Measurements from ENCODE around the gene BTC.
"Not testable (repeated sequence)": the region's sequence is repeated elsewhere in the genome, so short reads cannot be mapped to it uniquely, and the experiment has no call there.

Gene BTC

DNA sequence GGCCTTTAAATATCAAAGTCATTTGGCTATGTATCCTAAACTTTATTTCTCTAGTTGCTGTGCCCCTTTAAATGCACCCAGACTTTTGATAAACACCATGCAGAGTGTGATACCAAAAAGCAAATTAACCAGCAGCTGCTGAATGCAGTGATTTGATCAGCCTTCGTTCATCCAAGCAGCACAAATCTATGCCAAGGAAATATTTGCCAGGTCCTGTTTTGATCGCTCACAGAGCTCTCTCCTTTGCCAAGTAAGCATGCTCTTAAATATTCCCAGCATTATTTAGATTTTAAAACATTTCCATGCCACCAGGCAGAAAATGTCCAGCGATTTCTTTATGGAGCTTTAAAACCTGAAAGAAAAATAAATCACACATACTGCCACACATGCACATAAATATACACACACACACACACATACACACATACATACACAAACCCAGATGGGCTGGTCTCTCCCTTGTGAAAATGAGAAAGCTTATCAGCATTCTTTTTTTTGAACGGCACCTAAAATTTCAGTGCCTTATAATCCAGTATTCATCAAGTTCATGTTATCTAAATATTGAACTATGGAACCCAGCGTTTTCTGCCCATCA is 35.7 kb downstream of the BTC start:
- no peak for DNase-seq

DNA sequence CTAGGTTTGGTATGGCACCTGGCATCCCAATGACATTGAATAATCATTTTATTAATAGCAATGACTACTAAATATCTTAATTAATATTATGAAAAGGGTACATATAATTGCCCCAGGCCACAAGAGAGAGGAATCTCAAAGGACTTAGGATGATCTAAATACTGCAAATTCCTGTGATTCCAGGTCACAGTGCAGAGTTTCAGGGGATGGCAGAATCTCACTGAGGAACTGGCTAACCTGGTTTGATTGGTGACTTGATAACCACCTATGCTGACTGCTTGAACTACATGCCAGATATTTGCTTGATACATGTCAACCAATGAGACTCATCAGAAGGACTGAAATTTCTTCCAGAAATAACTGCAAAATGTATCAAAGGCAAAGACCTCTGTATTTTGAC is 37.2 kb downstream of the BTC start:
- DNase-seq, result no peak

DNA sequence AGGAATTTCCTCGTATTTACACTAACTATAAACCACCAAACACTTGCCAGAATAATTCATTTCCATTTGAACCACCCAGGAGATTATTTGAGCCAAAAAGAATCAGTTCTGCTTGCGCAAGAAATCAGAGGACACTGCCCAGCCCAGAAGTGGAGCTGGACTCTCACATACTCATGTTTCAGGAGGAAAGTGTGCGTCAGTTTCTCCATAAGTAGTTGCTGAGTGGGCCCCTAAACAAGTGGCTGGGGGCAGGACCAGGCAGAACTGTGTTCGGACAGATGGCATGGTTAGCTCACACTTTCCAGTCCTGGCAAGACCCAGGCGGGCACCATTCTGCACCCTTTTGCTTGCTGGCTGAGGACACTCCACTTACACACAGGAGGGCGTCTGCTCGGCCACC is 38.8 kb downstream of the BTC start:
- DNase-seq, result no peak

DNA sequence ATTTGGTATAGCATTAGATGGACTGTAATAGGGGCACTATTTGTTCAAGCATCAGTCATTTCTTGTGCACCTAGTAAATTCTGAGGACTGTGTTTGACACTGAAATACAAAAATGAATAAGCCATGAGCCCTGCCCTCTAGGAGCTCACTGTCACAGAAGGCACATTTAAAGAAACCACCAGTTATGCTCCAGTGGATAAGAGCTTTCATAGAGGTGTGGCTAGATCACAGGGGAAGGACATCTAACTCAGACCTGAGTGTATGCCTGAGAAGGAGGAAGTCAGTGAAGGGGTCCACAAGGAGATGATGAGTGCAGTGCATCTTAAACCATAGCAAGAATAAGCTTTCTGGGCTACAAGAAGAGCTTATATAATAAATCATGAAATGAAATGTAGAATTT is 40.1 kb downstream of the BTC start:
- DNase-seq, result no peak

DNA sequence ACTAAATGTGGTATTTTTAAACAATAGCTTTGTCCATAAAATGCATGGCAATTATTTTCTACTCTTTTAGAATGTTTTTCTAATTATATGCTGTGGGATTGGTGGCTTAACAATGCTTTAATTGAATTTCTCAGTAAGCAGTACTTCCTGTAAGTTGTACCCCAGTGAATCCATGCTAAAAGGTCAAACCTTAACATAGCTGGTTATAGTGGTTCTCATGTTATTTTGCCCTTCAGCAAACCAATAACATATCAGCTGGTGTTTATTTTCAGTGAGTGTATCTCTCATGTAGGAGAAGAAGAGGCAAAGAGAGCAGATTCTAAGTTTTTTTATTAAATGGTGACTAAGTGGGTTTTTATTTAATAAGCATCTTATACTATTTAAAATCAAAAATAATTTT is 41.5 kb downstream of the BTC start:
- no peak for DNase-seq

DNA sequence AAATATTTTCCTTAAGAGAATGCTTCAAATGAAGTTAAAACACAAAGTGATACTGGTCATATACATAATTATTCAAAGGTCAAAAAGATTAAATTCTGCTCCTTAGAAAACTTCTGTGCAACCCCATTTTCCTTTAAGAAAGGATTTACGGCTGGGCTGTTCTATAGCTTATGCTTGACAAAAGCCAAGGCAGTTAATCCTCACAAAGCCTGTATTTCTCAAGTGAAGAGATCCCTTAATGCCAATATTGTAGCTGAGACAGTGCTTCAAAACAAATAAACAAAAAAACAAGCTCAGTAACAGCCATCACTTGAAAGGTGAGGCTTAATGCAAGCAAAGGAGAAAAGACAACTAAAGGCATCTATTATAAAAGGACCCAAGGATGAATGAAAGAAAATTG is 42.5 kb downstream of the BTC start:
- no peak for DNase-seq

DNA sequence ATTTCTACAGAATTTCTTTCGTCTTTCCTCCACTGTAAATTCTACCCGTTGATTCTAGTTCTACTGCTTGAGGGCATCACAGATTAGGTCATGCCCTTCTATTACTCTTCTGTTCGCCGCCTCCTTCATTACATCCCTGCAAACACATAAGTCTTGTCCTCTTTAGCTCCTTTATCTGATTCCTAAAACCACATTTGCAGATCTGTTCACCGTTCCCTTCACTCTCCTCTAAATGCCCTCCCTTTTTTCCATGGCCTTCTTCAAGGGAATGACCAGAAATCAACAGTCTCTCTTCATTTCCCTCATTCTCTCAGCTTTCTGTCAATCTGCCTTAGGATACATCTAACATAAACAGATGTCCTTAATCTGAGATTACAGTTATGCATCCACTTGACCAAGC is 43.1 kb downstream of the BTC start:
- DNase-seq, result no peak

DNA sequence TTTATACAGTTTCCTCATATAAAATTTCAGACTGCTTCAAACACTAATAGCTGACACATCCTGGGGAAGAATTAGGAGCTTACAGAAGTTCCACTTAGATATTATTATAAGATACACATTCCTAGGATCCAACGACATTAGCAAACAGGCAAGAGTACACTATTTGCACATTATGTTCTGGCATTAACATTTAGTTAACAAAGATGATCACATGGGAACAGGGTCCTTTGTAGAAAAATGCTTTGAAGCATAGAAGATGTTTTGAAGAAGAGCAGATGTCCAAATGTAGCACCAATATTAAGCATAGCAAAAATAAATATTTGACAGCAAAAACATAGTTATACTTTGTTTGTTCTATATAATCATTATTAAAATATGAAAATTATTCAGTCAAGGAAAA is 52.1 kb downstream of the BTC start:
- DNase-seq, result no peak

DNA sequence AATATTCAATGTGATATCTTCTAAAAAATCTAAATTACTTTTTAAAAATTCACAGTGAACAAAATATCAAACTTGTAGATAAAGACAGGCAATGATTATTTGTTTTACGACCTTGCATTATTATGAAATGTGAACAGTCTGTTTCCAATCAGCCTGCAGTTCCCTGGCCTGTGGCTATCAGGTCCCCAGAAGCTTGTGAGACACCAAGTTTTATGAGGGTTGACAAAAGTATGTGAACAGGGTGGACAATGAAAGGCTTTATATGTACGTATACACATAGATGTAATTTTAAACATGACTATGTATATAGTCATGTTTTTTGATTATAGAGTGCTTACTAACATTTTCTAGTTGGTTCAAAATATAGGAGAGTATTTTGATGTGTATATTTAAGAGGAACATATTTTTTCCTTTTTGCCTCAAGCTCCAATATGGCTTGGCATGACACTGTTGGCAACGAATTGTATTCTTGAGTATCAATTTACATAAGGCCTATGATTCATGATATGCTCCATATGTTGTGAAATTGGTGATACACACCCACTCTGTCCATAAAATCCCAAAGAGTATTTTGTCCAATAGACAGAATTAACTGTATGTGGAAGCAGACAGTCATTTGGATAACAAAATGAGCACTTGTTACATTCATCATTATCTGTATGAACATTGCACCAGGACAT is 55.7 kb downstream of the BTC start:
- DNase-seq, result no peak

DNA sequence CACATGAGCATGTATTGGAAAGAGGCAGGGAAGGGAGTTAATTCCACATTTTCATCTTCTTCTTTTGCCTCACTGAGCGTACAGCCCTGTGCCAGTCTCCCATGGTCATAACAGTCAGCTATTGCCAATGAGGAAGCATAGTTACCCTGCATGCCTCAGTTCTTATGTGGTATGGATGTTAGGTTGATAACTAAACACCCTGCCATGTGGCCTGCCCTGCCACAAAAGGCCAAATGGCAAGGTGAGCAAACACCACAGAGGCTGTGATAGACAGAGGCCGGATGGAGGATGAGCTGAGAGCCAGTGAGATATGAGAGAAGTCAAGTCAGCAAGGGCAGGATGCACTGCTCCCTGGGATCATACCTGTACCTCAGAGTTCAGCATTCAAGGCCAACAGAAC is 59.3 kb downstream of the BTC start:
- no peak for DNase-seq

DNA sequence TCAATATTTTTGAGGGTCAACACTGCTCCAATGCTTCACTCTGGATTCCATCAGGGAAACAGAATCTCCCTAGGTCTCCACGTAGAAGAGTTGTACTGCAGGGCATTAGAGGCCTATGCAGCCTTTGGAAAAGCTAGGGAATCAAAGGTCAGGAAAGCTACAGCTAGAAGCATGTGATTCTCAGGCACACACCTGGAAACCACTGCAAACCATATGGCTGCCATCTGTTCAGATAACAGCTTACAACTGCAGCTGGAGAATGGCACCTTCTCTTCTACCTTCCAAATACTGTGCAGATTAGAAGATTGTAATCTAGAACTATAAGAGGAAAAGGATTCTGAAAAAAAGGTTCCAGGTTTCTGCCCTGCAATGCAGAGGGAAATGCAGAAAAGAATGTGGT is 60.6 kb downstream of the BTC start:
- DNase-seq, result no peak

DNA sequence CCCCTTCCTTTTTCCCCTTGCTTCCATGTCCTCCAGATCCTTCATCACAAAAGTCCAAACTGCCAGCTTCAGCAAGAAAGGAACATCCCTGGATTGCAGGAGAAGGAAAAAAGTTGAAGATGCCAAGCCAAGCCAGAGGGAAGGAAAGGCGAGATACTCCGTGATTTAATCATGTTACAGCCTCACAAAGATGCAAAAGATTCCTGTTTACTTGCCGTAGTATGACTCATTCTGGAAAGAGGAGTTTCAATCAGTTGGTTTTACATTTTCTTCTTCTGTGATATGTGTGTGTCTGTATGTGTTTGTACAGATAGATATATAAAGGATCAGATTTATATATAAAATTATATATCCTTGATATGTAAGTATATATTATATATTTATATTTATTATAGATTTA is 69.3 kb downstream of the BTC start:
- no peak for DNase-seq

DNA sequence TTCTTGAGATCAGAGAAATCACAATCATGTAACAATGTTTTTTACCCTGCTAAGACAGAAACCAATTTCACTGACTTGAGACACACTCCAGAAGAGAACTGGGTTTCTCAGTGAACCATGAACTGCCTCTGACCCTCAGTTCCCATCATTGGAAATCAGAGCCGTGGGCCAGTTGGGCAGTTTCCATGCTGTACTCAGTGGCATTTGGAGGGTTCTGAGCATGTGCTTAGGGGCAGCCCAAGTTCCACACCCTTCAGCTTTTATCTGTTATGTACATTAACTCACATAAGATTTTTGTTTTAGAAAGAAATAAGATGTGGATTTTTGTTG is 77.9 kb downstream of the BTC start:
- no peak for DNase-seq

DNA sequence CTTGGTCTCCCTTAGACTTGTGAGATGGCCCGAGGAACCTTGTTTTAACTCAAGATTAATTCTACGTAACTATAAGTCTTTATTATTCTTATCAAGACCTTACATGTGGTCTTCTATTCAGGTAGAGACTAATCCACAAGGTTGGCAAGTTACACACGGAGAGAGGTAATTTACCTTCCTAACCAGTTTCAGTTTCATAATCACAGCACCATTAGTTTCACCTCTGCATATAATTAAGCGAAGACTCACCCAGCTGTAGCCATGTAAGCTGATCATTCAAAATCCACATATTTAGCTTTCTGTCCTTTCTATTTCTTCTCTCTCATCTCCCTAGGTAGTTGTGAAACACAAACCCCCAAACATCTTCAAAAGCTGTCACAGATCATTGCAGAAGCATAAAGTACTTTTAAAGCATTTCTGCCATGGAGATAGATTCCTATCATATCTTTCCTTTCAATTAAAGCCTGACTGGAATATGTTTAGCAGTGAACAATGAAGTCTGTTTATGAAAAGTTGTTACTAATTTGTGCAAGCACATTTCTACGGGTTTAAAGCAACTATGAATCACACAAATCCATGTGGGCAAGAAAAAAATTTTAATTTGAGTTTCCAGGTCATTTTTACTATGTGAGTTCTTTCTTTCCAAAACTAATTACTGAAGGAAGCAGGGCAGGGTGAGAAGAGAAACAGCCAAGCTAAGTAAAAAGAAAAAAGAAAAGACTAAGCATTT is 78.5 kb downstream of the BTC start:
- DNase-seq, result no peak

DNA sequence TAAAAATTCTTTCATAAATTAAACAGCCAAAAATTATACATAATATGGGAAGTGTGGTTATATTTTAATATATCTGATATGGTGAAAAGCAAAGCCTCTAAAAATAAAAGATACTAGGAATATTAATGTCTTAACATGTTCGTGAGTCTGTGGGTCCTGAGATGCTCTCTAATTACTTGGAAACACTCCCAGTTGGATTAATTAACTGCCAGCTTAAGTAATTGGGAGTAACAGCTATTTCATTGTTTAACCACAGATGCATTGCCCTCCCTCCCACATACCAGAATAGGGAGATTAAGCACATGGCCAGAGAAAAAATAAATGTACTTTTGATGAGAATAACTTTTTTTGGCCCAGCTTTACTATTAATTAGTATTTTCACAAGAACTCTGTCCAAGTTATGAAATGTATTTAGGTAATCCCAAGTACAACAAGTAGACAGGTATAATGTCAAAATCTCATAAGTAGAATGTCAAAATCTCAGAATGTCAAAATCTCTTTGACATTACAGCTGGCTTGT is 79.7 kb downstream of the BTC start:
- DNase-seq, result no peak

DNA sequence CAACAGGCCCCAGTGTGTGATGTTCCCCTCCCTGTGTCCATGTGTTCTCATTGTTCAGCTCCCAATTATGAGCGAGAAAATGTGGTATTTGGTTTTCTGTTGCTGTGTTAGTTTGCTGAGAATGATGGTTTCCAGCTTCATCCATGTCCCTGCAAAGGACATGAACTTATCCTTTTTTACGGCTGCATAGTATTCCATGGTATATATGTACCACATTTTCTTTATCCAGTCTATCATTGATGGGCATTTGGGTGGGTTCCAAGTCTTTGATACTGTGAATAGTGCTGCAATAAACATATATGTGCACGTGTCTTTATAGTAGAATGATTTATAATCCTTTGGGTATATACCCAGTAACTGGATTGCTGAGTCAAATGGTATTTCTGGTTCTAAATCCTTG is 86.2 kb downstream of the BTC start:
- not testable (repeated sequence) for DNase-seq

Measured in hypothalamus (tissue), 51 donors.